ENCODE measurements around the gene HFM1. TPM values are rescaled to one million over a fixed set of nuclear protein-coding genes. Genes with fewer than 3 reads are reported as not detected.

The HFM1 gene
- total RNA-seq, 1 experiment from 2014 or later = 0.39 TPM

- in situ Hi-C loops (cut with HindIII; ENCODE audit: low pct_unique_long_range_greater_than_20kb, low sequenced_read_pairs) = no loop called here
- no TSS peak for BruUV-seq (replicated peaks)
- ATAC-seq (no peak), DNase-seq (ENCODE audit: low read depth, low spot score) (no peak)
- no peak overlapping the region for H3K4me3 ChIP-seq (ENCODE audit: low read depth in 2 of 2, low read length in 2 of 2)
- POLR2A ChIA-PET = no interaction called here
- intact Hi-C loops (cut with micrococcal nuclease; ENCODE audit: unreplicated experiment) = no loop called here
- no peak overlapping the region for H3K27ac ChIP-seq (ENCODE audit: low read length)
- no peaks in the 10 kb centered on the region for H3K4me1 ChIP-seq (ENCODE audit: control insufficient read depth, insufficient read depth, low read length)
- H3K9me3 ChIP-seq (ENCODE audit: control insufficient read depth, insufficient read depth, low read depth, low read length) = no peaks in the 10 kb centered on the region
- H3K36me3 ChIP-seq (ENCODE audit: control insufficient read depth, insufficient read depth, low read length) = no peaks in the 10 kb centered on the region
- no peaks in the 10 kb centered on the region for H3K27me3 ChIP-seq (ENCODE audit: control insufficient read depth, insufficient read depth, low read length)
- TF ChIP-seq REST (IDR thresholded peaks at IDR 0.05; ENCODE audit: insufficient read depth in 1 of 2, low read depth in 2 of 2, low read length in 1 of 2) (no peak), SIN3A (IDR thresholded peaks at IDR 0.05; ENCODE audit: borderline replicate concordance, insufficient read depth, low read depth, low read length) (no peak), CTCF (IDR thresholded peaks at IDR 0.05) (0 out of 2 replicates have a peak, but pooled peaks have one; percentile 5), POLR2AphosphoS5 (IDR thresholded peaks at IDR 0.05; ENCODE audit: low read depth, low read length) (no peak)
- CTCF ChIA-PET = no interaction called here
These were observed 177.9 kb downstream of the HFM1 start for GRCh38 chr1:91226741-91227140.

GRCh38 chr1:91224878-91225277, 179.8 kb downstream of the HFM1 start:
- Histone ChIP-seq H3K27me3 (ENCODE audit: control insufficient read depth, insufficient read depth, low read length) (no peaks in the 10 kb centered on the region), H3K9me3 (ENCODE audit: control insufficient read depth, insufficient read depth, low read depth, low read length) (no peaks in the 10 kb centered on the region), H3K4me3 (ENCODE audit: low read depth in 2 of 2, low read length in 2 of 2) (no peak overlapping the region), H3K4me1 (ENCODE audit: control insufficient read depth, insufficient read depth, low read length) (no peaks in the 10 kb centered on the region), H3K27ac (ENCODE audit: low read length) (no peak overlapping the region), H3K36me3 (ENCODE audit: control insufficient read depth, insufficient read depth, low read length) (no peaks in the 10 kb centered on the region)
- DNase-seq (ENCODE audit: low read depth, low spot score) (no peak), ATAC-seq (no peak)
- no TSS peak for BruUV-seq (replicated peaks)
- ChIA-PET CTCF (no interaction called here), POLR2A (no interaction called here)
- intact Hi-C loops (cut with micrococcal nuclease; ENCODE audit: unreplicated experiment) = no loop called here
- in situ Hi-C loops (cut with HindIII; ENCODE audit: low pct_unique_long_range_greater_than_20kb, low sequenced_read_pairs) = no loop called here
- TF ChIP-seq TCF7L2 (IDR thresholded peaks at IDR 0.05; ENCODE audit: low read depth, low read length) (no peak), CTCF (IDR thresholded peaks at IDR 0.05) (no peak), SIN3A (IDR thresholded peaks at IDR 0.05; ENCODE audit: borderline replicate concordance, insufficient read depth, low read depth, low read length) (no peak), REST (IDR thresholded peaks at IDR 0.05; ENCODE audit: insufficient read depth in 1 of 2, low read depth in 2 of 2, low read length in 1 of 2) (no peak), POLR2AphosphoS5 (IDR thresholded peaks at IDR 0.05; ENCODE audit: low read depth, low read length) (no peak)
